GM18909 (cell line): Measurements from ENCODE around the gene KIF20B.
"Not testable (repeated sequence)": the region's sequence is repeated elsewhere in the genome, so short reads cannot be mapped to it uniquely, and the experiment has no call there.

Source experiments
- ATAC-seq: cut with Tn5 transposase; IDR thresholded peaks from one replicate; pipeline ENCODE4 v1.9.1; 2021; ENCODE audit warnings: mild to moderate bottlenecking; ENCODE audit not compliant: unreplicated experiment, poor library complexity

The KIF20B gene

DNA sequence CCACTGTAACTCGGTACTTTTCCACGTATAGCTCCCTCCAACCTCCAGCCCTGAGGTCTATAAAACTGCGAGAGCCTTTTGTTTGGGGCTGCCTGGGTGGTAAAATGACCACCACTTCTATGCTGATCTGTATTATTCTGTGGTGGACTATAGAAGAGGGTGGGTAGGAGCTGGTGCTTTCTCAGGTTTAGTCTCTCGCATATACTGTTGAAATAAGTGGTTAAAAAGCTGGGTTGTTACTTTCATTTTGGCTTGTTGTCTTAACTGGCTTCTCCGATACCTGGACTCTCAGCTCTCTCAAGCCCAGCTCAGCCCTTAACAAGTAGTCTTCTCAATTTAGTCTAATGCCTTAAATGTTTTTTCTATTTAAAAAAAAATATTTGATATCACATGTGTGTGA is 70.3 kb downstream of the KIF20B start:
- ATAC-seq = no peak

DNA sequence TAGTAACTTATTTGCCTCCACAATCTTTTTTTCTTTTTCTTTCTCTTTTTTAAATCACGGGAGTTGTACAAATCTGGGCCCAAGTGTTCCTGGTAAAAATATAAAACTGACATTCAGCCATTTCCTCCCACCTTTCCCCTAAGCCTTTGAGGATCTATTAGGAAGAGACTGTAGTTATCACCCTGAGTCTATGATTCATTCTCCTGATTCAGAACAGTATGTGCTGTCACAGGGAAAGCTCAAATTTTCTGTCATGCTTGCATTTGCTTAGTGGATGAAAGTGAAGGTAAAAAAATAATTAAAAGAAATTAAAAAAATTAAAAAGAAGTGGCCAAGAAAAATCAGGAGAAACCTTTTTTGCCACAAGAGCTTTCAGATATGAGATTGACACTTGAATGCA is 71.7 kb downstream of the KIF20B start:
- ATAC-seq = no peak

DNA sequence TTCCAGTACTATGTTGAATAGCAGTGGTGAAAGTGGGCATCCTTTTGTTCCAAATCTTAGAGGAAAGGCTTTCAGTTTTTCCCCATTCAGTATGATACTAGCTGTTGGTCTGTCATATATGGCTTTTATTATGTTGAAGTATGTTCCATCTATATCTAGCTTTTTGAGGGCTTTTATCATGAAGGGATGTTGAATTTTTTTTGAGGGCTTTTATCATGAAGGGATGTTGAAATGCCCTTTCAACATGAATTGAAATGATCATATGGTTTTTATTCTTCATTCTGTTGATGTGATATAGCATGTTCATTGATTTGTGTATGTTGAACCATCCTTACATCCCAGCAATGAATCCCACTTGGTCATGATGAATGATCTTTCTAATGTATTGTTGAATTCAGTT is 75.3 kb downstream of the KIF20B start:
- ATAC-seq = no peak

DNA sequence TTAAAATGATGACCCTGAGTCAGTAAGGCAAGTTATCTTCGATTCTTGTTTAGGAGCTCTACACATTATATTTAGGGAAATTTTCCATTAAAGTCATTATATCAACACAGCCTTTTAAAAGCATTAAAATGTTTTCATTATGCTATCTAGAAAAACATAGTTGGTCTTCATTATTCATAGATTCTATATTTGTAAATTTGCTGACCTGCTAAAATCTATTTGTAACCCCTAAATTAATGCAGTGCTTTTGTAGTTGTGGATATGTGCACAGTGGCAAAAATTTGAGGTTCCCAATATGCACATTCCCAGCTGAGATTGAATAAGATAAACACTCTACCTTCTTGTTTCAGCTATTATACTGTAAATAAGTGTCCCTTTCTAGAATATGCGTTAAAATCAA is 81.1 kb downstream of the KIF20B start:
- no peak for ATAC-seq

DNA sequence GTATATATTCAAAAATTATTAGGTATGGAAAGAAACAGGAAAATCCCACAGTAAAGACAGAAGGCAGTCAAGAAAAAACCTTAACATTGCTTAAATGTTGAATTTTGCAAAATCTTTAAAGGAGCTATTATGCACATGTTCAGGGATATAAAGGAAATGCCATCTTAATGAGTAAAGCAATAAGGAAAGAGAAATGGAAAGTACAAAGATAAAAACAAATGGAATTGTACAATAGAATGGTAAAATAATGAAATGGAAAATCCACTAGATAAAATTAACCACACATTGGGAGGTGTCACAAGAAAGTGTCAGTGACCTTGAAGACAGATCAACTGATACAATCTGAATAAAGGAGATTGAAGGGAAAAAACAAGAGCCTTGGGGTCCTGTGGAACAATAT is 82.0 kb downstream of the KIF20B start:
- no peak for ATAC-seq

DNA sequence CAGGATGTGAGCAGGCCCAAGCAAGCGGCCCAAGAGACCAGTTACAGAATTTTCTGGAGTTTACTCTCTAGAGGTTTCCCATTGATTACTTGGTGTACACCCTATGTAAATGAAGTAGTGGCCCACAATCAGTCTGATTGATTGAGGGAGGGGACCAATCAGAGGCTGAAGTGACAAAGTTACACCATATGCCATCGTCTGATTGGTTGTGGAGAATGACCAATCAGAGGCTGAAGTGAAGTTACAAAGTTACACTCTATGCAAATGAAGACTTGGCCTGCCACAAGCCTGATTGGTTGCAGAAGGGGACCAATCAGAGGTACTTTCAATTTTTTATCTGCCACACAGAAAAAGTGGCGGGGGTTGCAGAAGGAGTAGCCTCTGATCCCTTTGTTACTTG is 83.7 kb downstream of the KIF20B start:
- no peak for ATAC-seq

DNA sequence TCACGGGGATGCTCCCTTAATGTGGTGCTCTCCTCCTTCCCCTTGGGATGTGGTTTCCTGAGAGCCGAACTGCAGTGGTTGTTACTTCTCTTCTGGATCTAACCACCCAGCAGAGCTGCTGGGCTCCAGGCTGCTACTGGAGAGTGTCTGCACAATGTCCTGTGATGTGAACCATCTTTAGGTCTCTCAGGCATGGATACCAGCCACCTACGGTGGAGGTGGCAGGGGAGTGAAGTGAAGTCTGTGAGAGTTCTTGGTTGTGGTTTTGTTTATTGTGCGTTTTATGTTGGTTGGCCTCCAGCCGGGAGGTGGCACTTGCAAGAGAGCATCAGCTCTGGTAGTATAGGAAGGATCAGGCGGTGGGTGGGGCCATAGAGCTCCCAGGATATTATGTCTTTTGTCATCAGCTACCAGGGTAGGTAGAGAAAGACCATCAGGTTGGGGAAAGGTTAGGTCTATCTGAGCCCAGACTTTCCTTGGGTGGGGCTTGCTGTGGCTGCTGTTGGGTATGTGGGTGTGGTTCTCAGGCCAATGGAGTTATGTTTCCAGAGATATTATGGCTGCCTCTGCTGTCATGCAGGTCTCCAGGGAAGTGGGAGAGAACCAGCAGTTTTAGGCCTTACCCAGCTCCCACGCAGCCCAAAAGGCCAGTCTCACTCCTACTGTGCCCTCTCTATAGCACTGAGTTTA is 87.9 kb downstream of the KIF20B start:
- no peak for ATAC-seq

DNA sequence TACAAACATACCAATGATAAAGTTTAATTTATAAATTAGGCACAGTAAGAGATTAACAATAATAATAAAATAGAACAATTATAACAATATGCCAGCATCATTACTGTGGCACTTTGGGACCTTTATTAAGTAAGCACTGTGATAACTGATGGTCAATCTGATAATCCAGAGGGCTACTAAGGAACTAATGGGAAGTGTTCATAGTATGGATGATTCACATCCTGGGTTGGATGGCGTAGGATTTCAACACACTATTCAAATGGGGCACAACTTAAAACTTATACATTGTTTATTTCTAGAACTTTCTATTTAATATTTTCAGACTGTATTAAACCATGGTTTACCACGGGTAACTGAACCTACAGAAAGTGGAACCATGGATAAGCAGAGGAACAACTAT is 90.8 kb downstream of the KIF20B start:
- ATAC-seq = no peak

DNA sequence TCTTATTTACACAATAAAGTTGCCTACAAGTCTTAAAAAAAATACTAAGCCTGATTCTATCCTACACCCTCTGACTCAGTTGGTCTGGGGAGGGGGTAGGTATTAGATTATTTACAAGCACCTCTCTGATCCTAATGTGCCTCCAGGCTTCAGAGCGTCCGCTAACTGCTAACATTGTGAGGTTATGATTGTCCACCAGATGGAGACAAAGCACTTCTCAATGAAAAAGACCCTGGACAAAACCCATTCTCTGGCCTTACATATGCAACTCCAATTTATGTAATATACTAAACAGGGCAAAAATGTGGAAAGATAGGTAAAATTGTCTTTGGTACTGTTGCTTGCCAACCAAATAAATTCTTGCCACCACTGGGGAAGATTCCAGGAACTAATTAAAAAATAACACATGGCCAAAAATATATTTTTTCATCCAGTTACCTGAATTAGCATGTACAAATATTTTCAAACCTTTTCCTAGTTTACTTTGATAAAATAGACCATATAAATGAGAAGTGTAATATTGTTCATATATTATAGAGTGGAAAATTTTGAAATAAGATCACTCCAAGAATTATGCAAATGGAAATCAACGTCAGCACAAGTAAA is 92.4 kb downstream of the KIF20B start:
- peak; percentile 71 for ATAC-seq

DNA sequence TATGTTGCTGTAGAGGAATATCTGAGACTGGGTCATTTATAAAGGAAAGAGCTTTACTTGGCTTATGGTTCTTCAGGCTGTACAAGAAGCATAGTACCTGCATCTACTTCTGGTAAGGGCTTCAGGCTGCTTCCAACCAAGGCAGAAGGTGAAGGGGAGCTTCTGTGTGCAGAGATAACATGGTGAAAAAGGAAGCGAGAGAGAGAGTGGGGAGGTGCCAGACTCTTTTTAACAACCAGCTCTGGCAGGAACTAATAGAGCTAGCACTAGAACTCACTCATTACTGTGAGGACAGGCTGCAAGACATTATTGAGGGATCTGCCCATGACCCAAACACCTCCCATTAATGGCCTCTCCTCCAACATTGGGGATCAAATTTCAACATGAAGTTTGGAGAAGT is 94.5 kb downstream of the KIF20B start:
- no peak for ATAC-seq

DNA sequence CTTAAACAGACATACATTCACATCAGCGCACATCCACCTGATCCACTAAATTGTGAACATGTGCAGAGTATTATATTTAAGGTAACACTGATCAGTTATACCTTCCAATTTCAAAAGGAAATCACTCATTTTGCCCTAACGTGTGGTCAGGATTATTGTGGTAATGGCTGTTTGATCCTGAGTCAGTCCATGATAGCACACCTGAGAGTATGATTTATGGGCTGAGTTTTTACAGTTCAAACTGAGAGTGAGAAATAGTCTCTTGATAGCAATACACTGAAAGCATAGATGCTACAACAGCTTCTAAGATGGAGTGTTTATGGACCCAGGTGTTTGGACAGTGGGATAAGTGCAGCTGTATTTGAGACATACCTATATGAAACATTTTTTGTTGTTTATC is 96.7 kb downstream of the KIF20B start:
- ATAC-seq = no peak

DNA sequence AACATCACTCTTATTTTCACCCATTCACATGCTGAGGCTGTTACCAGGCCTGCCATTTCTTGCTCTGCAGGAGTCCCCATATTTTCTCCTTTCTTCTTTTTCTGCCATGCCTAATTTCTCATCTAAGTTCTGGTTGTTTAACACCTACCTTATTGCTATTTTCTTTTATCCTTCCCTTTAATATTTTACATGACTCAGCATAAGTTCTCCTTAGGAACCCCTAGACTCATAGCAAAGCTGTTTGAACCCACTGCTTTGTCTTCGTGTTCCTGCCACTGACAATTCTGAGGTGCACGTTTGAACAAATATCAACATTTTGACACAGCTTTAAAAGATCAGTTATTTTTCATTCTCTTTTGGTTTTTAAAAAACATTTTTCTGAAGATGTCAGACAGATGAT is 98.2 kb downstream of the KIF20B start:
- ATAC-seq = no peak

DNA sequence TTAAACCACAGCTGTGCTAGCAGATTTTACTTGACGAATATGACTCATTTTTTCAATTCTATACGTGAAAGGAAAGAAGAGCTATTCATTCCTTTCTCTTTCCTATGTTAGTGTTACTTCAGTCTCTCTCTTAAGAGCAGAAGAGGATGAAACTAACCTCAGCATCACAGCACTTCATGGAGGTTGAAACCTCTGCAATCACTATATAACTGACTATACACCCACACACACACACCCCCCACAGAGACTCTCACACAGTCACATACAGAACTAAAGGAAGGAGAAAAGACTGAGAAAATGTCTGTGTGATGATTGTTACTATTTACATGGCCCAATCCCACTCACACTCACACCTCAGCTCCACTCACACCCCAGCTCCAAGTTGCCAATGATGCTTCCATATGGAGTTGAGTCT is 104.2 kb downstream of the KIF20B start:
- peak; percentile 89 for ATAC-seq

DNA sequence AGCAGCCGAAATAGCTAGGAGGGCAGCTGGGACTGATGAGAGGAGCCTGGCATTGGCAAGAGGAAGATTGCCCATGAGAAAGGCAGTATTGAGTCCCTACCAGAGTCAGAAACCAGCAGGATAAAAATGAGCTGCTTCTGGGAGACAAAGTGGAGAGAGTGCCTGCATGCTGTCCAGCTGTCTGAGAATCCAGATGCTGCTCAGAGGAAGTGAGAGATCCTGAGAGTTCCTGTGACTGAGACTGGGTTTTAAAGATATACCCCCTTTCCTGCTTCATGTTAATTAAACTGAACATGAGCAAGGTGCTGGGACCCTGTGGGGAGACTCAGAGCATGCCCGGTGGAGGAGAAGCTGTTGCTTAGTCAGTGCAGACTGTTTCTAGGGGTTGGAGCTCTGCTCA is 107.5 kb downstream of the KIF20B start:
- peak; percentile 32 for ATAC-seq

DNA sequence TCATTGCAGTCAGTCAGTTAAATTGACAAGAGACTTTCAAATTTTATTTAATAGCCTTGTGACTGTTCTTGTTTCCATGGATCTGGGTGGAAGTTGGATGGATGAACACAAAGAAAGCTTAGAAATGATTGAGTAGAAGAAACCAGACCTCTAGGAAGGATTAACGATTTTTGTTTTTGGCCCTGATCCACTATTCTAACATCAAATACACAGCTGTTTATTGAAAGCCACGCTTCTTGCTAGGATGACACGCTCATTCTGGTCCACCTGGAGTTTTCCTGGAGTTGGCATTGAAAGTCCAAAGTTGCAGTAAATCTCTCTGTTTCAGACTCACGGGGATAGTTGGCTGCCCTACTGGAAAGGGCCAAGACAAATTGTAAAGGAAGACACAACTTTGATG is 108.4 kb downstream of the KIF20B start:
- no peak for ATAC-seq

DNA sequence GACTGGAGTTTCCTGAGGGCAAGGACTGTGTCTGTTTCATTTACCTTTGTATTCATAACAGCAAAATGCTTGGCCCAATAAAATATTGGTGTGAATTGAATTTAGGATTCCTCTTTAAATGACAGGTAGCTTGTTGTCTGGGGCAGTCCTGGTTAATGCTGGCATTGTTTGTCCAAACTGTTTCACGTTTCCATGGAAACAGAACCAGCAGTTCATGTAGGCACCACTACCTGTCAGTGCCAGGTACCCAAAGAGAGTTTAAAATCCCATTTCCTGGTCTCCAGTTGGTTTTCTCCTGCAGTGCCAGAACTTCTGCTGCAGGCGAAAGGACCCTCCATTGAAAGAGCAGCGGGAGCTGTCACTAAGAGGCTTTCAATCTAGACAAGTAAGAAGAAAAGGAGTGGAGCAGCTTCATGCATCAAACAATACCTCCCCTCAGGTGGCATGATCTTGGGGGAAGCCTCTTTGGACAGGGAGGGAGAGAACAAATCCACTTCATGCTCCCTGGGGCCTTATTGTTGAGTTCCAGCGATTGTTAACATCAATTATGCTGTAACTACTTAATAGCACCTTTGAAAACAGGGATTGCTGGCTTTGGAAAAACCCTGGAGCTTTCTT is 109.6 kb downstream of the KIF20B start:
- ATAC-seq = no peak

DNA sequence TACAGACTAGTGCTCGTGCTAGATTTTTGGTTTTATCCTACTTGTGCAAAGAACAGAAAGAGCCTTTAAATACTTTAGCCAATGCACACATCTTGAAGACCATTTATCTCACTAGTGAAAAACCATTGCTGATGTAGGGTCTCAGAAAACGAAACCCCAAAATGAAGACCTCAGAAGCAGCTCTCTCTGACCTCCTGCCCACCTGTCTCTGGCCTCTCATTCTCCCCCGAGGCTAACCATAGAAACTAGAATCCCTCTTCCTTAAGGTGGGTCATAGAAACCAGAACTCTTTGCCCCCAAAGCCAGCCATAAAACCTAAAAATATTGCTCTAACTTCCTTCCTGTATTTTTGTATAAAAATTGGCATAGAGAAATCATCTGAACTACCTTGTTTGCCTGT is 112.2 kb downstream of the KIF20B start:
- ATAC-seq = peak; percentile 59

DNA sequence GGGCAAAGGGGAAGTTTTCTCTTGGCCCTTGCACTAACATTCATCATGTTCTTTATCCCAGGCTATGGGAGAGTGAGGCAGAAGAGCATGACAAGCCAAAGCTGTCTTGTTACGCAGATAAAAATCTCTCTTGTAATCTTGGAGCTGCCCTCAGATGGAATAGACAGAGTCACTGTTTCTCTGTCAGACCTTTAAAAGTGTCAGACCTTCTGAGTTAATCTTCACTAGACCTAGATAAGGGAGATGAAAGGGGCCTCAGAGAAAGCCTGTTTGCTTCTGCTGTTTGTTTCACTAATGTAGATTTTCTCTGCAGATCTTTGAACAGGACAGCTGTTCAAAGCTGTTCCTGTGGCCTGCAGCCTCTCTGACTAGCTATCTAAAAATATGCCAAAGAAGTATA is 112.9 kb downstream of the KIF20B start:
- peak; percentile 49 for ATAC-seq

DNA sequence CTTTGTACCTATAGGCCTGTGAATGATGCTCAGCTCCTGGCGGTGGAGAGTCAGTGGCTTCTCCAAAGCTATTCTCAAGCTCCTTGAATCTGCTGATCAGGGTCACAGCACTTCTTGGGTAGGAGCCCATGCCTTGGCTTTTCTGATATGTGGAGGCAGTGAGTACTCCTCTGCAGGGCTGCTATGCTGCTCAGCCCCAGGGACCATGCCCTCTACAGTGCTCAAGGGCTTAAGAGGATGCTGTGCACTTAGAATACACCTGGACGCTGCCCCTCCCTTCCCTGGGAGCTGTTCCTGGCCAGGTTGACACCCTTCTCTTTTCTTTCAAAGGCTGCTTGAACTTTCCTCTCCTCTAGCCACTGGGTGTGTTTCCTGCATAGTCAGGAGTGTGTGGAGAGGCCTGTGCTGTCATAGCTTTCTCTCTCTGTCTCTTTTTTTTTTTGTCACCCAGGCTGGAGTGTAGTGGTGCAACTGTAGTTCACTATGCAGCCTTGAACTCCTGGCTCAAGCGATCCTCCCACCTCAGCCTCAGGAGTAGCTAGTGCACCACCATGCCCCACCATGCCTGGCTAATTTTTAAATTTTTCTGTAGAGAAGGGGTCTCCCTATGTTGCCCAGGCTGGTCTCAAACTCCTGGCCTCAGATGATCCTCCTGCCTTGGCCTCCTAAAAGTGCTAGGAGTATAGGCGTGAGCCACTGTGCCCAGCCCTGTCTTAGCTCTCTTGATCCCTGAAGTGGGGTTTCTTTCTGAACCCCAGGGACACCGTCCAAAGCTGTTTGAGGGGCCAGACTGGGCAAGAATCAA is 113.9 kb downstream of the KIF20B start:
- no peak for ATAC-seq

DNA sequence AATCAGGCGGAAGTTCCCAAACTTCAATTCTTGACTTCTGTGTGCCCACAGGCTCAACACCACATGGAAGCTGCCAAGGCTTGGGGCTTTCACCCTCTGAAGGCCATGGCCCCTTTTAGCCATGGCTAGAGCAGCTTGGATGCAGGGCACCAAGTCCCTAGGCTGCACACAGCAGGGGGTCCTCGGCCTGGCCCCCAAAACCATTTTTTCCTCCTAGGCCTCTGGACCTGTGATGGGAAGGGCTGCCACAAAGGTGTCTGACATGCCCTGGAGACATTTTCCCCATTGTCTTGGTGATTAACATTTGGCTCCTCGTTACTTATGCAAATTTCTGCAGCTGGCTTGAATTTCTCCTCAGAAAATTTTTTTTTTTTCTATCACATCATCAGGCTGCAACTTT is 117.6 kb downstream of the KIF20B start:
- not testable (repeated sequence) for ATAC-seq
